ENCODE results near the gene TGFB2.

TGFB2 gene

GRCh38 chr1:218467101-218468072 lies 122.3 kb downstream of the TGFB2 start:
- DNase-seq, result no peak

GRCh38 chr1:218468711-218469110 lies 123.6 kb downstream of the TGFB2 start:
- no peak for DNase-seq

- no peak for DNase-seq
Observed at GRCh38 chr1:218472885-218473284, 127.7 kb downstream of the TGFB2 start.

GRCh38 chr1:218473522-218473921 lies 128.4 kb downstream of the TGFB2 start:
- no peak for DNase-seq

GRCh38 chr1:218474128-218474527 lies 129.0 kb downstream of the TGFB2 start:
- DNase-seq, result no peak

GRCh38 chr1:218475275-218475674 lies 130.1 kb downstream of the TGFB2 start:
- DNase-seq, result no peak

- DNase-seq, result no peak
Observed at GRCh38 chr1:218475699-218476098, 130.6 kb downstream of the TGFB2 start.

- DNase-seq, result no peak
Observed at GRCh38 chr1:218476385-218476784, 131.2 kb downstream of the TGFB2 start.

- no peak for DNase-seq
Observed at GRCh38 chr1:218478336-218478735, 133.2 kb downstream of the TGFB2 start.

GRCh38 chr1:218479436-218480115 lies 134.4 kb downstream of the TGFB2 start:
- no peak for DNase-seq

- DNase-seq, result no peak
Observed at GRCh38 chr1:218480137-218480536, 135.0 kb downstream of the TGFB2 start.

- DNase-seq, result no peak
Observed at GRCh38 chr1:218480588-218481099, 135.5 kb downstream of the TGFB2 start.

GRCh38 chr1:218481116-218481775 lies 136.1 kb downstream of the TGFB2 start:
- no peak for DNase-seq

GRCh38 chr1:218482683-218483082 lies 137.5 kb downstream of the TGFB2 start:
- no peak for DNase-seq

- no peak for DNase-seq
Observed at GRCh38 chr1:218485241-218485928, 140.2 kb downstream of the TGFB2 start.

- no peak for DNase-seq
Observed at GRCh38 chr1:218488531-218488930, 143.4 kb downstream of the TGFB2 start.

GRCh38 chr1:218488986-218489385 lies 143.8 kb downstream of the TGFB2 start:
- DNase-seq, result no peak

- DNase-seq, result no peak
Observed at GRCh38 chr1:218490406-218490922, 145.3 kb downstream of the TGFB2 start.

GRCh38 chr1:218492874-218493273 lies 147.7 kb downstream of the TGFB2 start:
- DNase-seq, result no peak

- no peak for DNase-seq
Observed at GRCh38 chr1:218493986-218494385, 148.8 kb downstream of the TGFB2 start.
